ENCODE measurements around the gene GRK5. TPM values are rescaled to one million over a fixed set of nuclear protein-coding genes. Genes with fewer than 3 reads are reported as not detected.

Gene GRK5
- total RNA-seq, 1 experiment from 2014 or later, result 1.2 TPM

DNA sequence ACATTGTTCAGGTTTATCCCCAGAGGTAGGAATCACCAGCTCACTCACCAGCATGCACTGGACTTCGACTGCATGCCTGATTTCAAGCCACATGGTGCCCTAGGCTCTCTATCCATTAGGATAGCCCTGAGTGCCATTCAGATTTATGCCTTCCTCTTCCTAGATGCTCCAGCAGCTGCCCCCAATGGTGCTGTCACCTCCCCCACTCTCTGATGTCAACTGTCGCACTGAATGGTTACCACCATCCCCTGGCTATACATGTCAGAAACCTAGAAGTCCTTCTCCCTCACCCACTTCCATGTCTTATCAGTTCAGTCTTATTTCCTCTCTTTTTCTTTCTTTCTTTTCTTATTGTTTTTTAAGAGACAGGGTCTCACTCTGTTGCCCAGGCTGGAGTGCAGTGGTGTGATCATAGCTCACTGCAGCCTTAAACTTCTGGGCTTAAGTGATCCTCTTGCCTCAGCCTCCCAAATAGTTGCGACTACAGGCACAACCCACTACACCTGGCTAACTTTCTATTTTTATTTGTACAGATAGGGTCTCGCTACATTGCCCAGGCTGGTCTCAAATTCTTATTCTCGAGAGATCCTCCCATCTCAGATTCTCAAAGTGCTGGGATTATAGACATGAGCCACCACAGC, 44.8 kb upstream of the GRK5 start:
- H2BK5ac ChIP-seq (ENCODE audit: insufficient read length, low read length), result no peak overlapping the region
- no peak overlapping the region for H2AFZ ChIP-seq (ENCODE audit: low read length)
- H3K79me2 ChIP-seq (ENCODE audit: insufficient read depth, low read length), result no peaks in the 10 kb centered on the region
- no peaks in the 10 kb centered on the region for H3K9me3 ChIP-seq (ENCODE audit: control insufficient read depth, low read depth, low read length)
- H3K27ac Mint-ChIP-seq, result no peak overlapping the region
- no CpG with 5 or more reads among the region's 5 CpGs for WGBS (ENCODE audit: extremely low coverage, insufficient read length, low lambda C conversion rate)
- no peak overlapping the region for H3T11ph ChIP-seq (ENCODE audit: low read length)
- H3K4me2 ChIP-seq (ENCODE audit: insufficient read depth, insufficient read length, low read length), result no peak overlapping the region
- H3K4me1 ChIP-seq (ENCODE audit: insufficient read depth, low read length), result no peaks in the 10 kb centered on the region
- H2BK20ac ChIP-seq (ENCODE audit: low read depth, low read length, poor library complexity, severe bottlenecking), result no peak overlapping the region
- H3K4me1 Mint-ChIP-seq, result peaks cover 13 to 19% of the 10 kb centered on the region in 2 experiments
- H3K23me2 ChIP-seq (ENCODE audit: insufficient read length, low read depth, low read length, poor library complexity, severe bottlenecking), result peaks cover 5% of the 10 kb centered on the region
- no peaks in the 10 kb centered on the region for H4K20me1 ChIP-seq (ENCODE audit: control insufficient read depth, insufficient read depth, insufficient read length)
- H2BK15ac ChIP-seq (ENCODE audit: low read depth, low read length), result no peak overlapping the region
- no peak overlapping the region for H4K91ac ChIP-seq (ENCODE audit: insufficient read length, low read depth, low read length)
- no peaks in the 10 kb centered on the region for H3K27me3 Mint-ChIP-seq (ENCODE audit: low read depth)
- peaks cover 3 to 32% (median 11%) of the 10 kb centered on the region in 3 experiments for H3K36me3 Mint-ChIP-seq (ENCODE audit: insufficient read depth in 1 of 3, low read depth in 3 of 3)
- no peak for TF ChIP-seq CTCF (conservative IDR thresholded peaks at IDR 0.05)
- H2BK120ac ChIP-seq (ENCODE audit: low read depth, low read length, poor library complexity, severe bottlenecking), result no peak overlapping the region
- H3K18ac ChIP-seq (ENCODE audit: insufficient read length, low read depth, low read length), result no peak overlapping the region
- no peak overlapping the region for H3K9ac ChIP-seq (ENCODE audit: extremely low read depth, insufficient read length, low read length)
- H4K5ac ChIP-seq (ENCODE audit: insufficient read length, low read depth, low read length), result no peak overlapping the region
- H3K4me3 Mint-ChIP-seq, result no peak overlapping the region
- no peak overlapping the region for H3K27ac ChIP-seq (ENCODE audit: insufficient read length, low read depth, low read length)
- DNase-seq, result no peak
- H3K56ac ChIP-seq (ENCODE audit: insufficient read length, low read depth, low read length), result no peak overlapping the region
- H3K79me1 ChIP-seq (ENCODE audit: insufficient read depth, low read depth, low read length, poor library complexity, severe bottlenecking), result no peaks in the 10 kb centered on the region
- H3K27me3 ChIP-seq (ENCODE audit: insufficient read depth, low read length), result no peaks in the 10 kb centered on the region
- H3K14ac ChIP-seq (ENCODE audit: insufficient read depth, low read length), result no peak overlapping the region
- no peak overlapping the region for H3K4ac ChIP-seq (ENCODE audit: low read depth, low read length)
- H4K8ac ChIP-seq (replicated peaks; ENCODE audit: insufficient read length, low read depth, low read length), result no peak overlapping the region
- H3K23ac ChIP-seq (ENCODE audit: insufficient read length, low read depth, low read length), result no peak overlapping the region
- H3K9me3 Mint-ChIP-seq, result no peaks in the 10 kb centered on the region
- no peak overlapping the region for H2AK5ac ChIP-seq (ENCODE audit: insufficient read length, low read length)
- no peak overlapping the region for H2BK12ac ChIP-seq (ENCODE audit: insufficient read length, low read depth, low read length)

All from H9 (cell line).